ENCODE results near the gene ARPIN.
"Not testable (repeated sequence)": the region's sequence is repeated elsewhere in the genome, so short reads cannot be mapped to it uniquely, and the experiment has no call there.

The ARPIN gene

GRCh38 chr15:89939910-89940309 is 27.2 kb upstream of the ARPIN start:
- no peak for TF ChIP-seq CTCF (IDR thresholded peaks at IDR 0.05; ENCODE audit: low read depth, low read length)

GRCh38 chr15:89939377-89939776 is 26.6 kb upstream of the ARPIN start:
- not testable (repeated sequence) for DNase-seq (ENCODE audit: extremely low read depth, low read depth)

More at GRCh38 chr15:89939910-89940309, 27.2 kb upstream of the ARPIN start:
- DNase-seq (ENCODE audit: extremely low read depth, low read depth) = no peak

- no peak for DNase-seq (ENCODE audit: extremely low read depth, low read depth)
These were observed 24.9 kb upstream of the ARPIN start for GRCh38 chr15:89937365-89938350.

DNA sequence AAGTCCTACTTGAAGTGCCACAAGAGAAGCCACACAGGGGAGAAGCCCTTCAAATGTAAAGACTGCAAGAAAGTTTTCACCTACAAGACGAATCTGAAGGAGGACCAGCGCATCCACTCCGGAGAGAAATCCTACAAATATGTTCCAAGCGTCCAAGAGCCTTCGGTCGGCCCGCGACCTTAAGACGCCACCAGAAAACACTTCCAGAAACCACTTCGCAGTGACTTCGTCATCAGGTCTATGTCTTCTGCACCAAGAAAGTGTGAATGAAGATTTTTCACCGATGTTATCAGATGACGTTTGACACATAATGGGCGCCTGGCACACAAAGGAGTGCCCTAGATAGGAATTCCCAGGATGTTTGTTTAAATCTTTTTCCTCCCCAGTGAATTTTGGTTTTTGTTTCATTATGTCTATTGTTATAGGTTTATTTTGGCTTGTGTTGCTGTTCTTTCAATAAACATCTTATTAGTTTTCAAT is 24.1 kb upstream of the ARPIN start:
- DNase-seq (ENCODE audit: extremely low read depth, low read depth) = no peak
- TF ChIP-seq CTCF (IDR thresholded peaks at IDR 0.05; ENCODE audit: low read depth, low read length) = no peak

More at GRCh38 chr15:89937365-89938350, 24.9 kb upstream of the ARPIN start:
- TF ChIP-seq CTCF (IDR thresholded peaks at IDR 0.05; ENCODE audit: low read depth, low read length) = no peak

DNA sequence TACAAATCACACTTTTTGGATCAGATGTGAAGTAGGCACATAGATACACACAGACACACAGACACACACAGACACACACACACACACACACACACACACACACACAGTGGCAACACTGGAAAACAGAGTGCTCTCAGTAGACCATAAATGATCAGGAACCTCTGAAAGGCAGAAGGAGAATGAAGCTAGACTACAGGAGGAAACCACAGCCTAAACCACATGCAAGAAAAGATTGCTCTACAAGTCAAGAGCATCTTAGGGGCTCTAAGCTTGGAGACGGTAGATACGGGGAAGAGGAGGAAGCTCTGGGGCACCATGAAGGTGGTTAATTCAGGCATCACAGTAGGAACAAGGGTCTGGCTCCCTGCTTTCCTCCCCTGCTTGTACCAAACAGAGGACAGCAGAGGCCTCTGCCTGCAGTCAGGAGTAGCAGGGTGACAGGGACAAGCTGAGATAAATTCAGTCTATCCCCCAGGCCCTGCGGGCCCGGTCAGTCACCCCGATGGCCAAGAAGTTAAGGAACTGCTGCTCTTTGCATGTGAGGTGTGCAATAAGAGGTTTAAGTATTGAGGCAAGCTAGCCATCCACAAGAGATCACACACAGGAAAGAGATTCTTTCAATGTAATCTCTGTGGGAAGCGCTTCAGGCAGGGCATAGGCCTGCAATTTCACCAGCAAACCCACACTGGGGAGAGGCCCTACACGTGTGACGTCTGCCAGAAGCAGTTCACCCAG is 23.5 kb upstream of the ARPIN start:
- DNase-seq (ENCODE audit: extremely low read depth, low read depth) = no peak
- no peak for TF ChIP-seq CTCF (IDR thresholded peaks at IDR 0.05; ENCODE audit: low read depth, low read length)

DNA sequence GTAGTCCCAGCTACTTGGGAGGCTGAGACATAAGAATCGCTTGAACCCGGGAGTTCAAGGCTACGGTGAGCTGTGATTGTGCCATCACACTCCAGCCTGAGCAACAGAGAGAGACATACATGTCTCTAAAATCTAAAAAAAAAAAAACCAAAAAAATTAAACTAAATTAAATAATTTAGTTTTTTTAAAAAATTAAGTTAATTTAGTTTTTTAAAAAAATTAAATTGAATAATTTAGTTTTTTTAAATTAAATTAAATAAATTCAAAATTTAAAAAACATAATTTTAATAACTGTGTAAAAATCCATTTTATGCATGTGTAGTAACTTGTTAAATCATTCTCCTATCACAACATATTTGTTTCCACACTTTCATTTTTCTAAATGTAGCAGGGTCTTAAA is 20.1 kb upstream of the ARPIN start:
- no peak for DNase-seq (ENCODE audit: extremely low read depth, low read depth)
- TF ChIP-seq CTCF (IDR thresholded peaks at IDR 0.05; ENCODE audit: low read depth, low read length) = no peak

GRCh38 chr15:89928421-89928820 is 15.7 kb upstream of the ARPIN start:
- no peak for DNase-seq (ENCODE audit: extremely low read depth, low read depth)
- TF ChIP-seq CTCF (IDR thresholded peaks at IDR 0.05; ENCODE audit: low read depth, low read length) = no peak

Measured in AG09319 (cell line).